Bronchial epithelial cell (primary cell): ENCODE measurements around the gene SDF2. TPM values are rescaled to one million over a fixed set of nuclear protein-coding genes. Genes with fewer than 3 reads are reported as not detected.

Source experiments
- DNase-seq: peaks from one replicate; pipeline ENCODE4 v3.0.0-alpha.2; 2010; ENCODE audit warnings: low read depth
- FAIRE-seq: peaks from 2 replicates; lab custom pipeline; 2011; peaks lifted over from hg19 to GRCh38; lab: Jason Lieb, UNC
- H3K27me3 ChIP-seq: 2 replicates; pipeline ENCODE4 v1.5.1; 2011; ENCODE audit warnings: low read length; ENCODE audit not compliant: control insufficient read depth, insufficient read depth
- H3K36me3 ChIP-seq: 2 replicates; pipeline ENCODE4 v1.5.1; 2011; ENCODE audit warnings: low read length; ENCODE audit not compliant: control insufficient read depth, insufficient read depth
- H3K4me3 ChIP-seq: 2 replicates; pipeline ENCODE4 v1.5.1; 2011; ENCODE audit warnings: mild to moderate bottlenecking, low read depth, low read length, control low read depth
- CTCF ChIP-seq: IDR thresholded peaks from 2 replicates; pipeline ENCODE4 v1.5.1; 2011; ENCODE audit warnings: mild to moderate bottlenecking, moderate library complexity, low read length, control low read depth, inconsistent platforms; ENCODE audit not compliant: insufficient read depth, severe bottlenecking
- total RNA-seq: library from RNA; depleted of rRNA; stranded (reverse); fragments of >200 nt; gene quantifications from 2 replicates; pipeline ENCODE4 v1.2.1, GENCODE V29; 2014

Gene SDF2
- total RNA-seq, 1 donor from 2014 or later: 50.8 TPM

- Histone ChIP-seq H3K4me3 (no peak overlapping the region), H3K36me3 (peaks cover 18% of the 10 kb centered on the region), H3K27me3 (no peaks in the 10 kb centered on the region)
- no peak for TF ChIP-seq CTCF
- FAIRE-seq (no peak), DNase-seq (no peak)
These were observed 44.1 kb upstream of the SDF2 start for GRCh38 chr17:28705728-28706334.

- no peak for TF ChIP-seq CTCF
- no peak overlapping the region for H3K4me3 ChIP-seq
- no peaks in the 10 kb centered on the region for H3K27me3 ChIP-seq
- DNase-seq (no peak), FAIRE-seq (no peak)
- H3K36me3 ChIP-seq: peaks cover 25% of the 10 kb centered on the region
These were observed 43.5 kb upstream of the SDF2 start for GRCh38 chr17:28705074-28705659.

- FAIRE-seq (no peak), DNase-seq (no peak)
- H3K4me3 ChIP-seq: no peak overlapping the region
- no peaks in the 10 kb centered on the region for H3K27me3 ChIP-seq
- H3K36me3 ChIP-seq: peaks cover 30% of the 10 kb centered on the region
- TF ChIP-seq CTCF: no peak
These were observed 42.6 kb upstream of the SDF2 start for GRCh38 chr17:28704219-28704858.

- no peak for DNase-seq
- Histone ChIP-seq H3K27me3 (no peaks in the 10 kb centered on the region), H3K4me3 (no peak overlapping the region), H3K36me3 (peaks cover 32% of the 10 kb centered on the region)
- no peak for TF ChIP-seq CTCF
- FAIRE-seq: no peak
These were observed 42.0 kb upstream of the SDF2 start for GRCh38 chr17:28703552-28704218.

- no peak for DNase-seq
- Histone ChIP-seq H3K27me3 (no peaks in the 10 kb centered on the region), H3K4me3 (no peak overlapping the region), H3K36me3 (peaks cover 39% of the 10 kb centered on the region)
- TF ChIP-seq CTCF: no peak
- no peak for FAIRE-seq
These were observed 41.0 kb upstream of the SDF2 start for GRCh38 chr17:28702752-28703150.
